Stimulated activated CD4-positive, alpha-beta T cell treated with anti-CD3 and anti-CD28 coated beads, Interleukin-4, amount 100 ng/mL, for 4 hours (primary cell): ENCODE results near the gene COQ3.
A peak's percentile ranks its signal among the peaks of the same experiment; 100 is the strongest.

ENCODE experiments used
- DNase-seq, 2 experiments: peaks; one replicate each; pipeline ENCODE4 v3.0.0-alpha.2; 2020

The COQ3 gene, protein sequence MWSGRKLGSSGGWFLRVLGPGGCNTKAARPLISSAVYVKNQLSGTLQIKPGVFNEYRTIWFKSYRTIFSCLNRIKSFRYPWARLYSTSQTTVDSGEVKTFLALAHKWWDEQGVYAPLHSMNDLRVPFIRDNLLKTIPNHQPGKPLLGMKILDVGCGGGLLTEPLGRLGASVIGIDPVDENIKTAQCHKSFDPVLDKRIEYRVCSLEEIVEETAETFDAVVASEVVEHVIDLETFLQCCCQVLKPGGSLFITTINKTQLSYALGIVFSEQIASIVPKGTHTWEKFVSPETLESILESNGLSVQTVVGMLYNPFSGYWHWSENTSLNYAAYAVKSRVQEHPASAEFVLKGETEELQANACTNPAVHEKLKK

GRCh38 chr6:99393698-99394531 is at the start of gene COQ3:
Gene COQ3 (minus strand): TSS chr6:99394195. CDS start chr6:99394179, 16 bp downstream.
- DNase-seq, result peak; percentile 50 to 62

DNA sequence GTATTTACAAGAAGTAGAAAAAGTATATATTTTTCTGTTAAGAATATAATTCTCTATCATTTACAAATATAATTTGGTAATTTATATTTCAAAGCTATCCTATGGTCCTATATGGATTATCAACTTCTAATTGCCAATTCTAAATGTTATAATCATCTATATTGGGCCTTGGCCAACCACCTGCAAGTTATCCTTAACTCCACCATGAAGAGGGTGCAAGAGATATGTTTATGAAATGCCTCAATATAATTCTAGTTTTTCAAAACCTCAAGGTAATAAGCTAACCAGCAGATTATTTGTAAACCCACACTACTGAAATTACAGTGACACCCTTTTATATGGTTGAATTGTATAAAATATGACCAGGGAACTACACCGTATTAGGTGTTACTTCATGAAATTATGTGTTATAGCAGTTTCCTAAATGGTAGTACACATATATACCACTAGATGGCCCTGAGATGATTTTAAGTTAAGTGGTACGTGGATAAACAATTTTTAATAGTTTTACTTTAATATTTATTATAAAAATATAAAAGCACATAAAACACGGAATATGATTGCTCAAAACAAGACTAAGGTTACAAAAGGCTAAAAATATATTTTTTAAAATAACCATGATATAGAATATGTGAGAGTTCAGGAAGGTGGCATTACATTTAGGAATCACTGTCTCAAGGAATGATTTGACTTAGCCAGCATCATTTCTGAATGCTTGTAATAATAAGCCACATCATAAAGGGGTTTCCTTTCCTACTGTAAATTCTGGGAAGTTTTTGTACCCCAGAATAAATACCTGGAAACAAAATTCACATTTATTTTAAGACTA is 40.9 kb upstream of the COQ3 start:
- DNase-seq, result no peak

DNA sequence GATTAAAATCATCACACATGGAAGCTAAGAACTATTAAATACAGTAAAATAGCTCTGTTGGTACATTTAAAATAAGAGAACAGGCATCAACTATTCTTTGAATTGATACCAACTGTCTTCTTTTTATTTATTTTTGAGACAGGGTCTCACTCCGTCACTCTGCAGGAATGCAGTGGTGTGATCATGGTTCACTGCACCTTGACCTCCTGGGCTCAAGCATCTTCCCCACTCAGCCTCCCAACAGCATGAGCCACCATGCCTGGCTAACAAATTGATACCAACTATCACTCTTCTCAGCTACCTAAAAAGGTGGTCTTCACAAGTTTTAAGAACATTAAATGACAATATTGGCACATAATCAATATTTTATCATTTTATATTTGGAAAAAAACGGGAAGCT is 38.9 kb upstream of the COQ3 start:
- no peak for DNase-seq

- DNase-seq, result no peak
Observed at GRCh38 chr6:99431901-99432300, 37.9 kb upstream of the COQ3 start.

DNA sequence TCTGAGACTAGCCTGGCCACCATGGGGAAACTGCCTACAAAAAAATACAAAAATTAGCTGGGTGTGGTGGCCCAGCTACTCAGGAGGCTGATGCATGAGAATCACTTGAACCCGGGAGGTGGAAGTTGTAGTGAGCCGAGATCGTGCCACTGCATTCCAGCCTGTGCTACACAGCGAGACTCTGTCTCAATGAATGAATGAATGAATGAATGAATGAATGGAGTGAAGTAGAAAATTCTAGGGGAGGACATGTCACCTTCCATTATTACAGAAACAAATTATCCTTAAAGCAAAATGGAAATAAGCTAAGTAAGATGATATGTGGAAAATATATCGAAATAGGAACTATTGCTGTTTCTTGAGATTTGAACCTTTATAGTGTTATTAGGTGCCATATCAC is 34.0 kb upstream of the COQ3 start:
- no peak for DNase-seq

- DNase-seq, result no peak
Observed at GRCh38 chr6:99426451-99426757, 32.4 kb upstream of the COQ3 start.

GRCh38 chr6:99425647-99426450 is 31.9 kb upstream of the COQ3 start:
- peak; percentile 53 to 56 for DNase-seq

DNA sequence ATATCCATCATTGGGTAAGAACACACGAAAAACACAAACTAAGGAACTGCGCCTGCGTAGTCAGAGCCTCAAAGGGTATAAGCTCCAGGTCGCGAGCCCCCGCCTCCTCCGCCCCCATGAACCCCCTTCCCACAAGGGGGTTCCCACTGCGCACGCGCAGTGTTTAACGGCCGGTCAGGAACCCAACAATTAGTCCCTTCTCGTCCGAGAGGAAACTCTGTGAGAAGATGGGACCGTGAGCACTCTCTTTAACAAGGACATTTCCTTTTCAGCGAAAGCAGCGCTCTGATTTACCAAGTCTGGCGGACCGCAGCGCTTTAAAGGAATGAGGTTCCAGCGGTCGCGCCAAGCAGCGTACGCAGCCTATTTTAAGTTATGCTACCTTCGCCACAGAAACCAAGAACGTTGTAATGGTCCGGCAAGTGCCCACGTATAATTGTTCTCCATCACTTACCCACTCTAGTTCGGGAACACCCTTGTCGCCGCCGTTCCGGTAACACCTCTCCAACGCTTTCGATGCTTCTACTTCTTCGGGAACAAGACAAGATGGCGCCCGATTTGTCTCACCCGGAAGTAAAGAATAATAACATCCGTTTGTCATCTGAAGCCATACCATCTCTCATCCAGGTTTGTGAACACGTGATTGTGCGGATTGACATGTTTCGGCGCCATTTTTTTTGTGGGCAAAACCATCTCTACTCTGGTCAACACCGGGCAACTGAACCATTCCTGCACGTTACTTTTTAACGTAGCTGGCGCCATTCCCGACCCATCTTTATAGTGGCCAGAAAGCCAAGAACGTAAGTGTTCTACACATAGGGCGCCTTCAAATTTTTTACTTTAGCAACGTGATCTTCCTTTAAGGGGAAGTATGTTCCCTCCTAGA is 31.0 kb upstream of the COQ3 start, which contains the start of gene PNISR:
Gene PNISR, minus strand, starts transcription at position 548 of the 886 bp plus-strand sequence. CDS start 10,649 bp downstream, outside the sequence.
- peak; percentile 76 to 87 for DNase-seq

- DNase-seq, result no peak
Observed at GRCh38 chr6:99424022-99424421, 30.0 kb upstream of the COQ3 start.

DNA sequence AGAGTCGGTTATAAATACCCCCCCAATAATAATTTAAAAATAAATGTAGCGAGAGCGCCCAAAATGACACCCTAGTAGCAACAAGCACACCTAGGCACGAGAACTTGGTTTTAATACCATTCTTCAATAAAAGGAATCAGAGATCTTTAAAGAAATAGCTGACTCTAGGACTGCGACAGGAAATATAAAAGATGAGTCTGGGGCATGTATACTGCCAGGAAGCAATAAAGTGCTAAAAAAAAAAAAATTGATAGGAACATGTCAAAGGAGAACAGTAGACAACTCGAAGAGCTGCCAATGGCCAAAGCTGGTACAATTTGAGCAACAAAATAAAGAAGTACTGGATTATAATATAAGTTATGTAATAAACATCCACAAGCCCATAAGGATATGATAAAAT is 28.9 kb upstream of the COQ3 start:
- DNase-seq, result no peak

DNA sequence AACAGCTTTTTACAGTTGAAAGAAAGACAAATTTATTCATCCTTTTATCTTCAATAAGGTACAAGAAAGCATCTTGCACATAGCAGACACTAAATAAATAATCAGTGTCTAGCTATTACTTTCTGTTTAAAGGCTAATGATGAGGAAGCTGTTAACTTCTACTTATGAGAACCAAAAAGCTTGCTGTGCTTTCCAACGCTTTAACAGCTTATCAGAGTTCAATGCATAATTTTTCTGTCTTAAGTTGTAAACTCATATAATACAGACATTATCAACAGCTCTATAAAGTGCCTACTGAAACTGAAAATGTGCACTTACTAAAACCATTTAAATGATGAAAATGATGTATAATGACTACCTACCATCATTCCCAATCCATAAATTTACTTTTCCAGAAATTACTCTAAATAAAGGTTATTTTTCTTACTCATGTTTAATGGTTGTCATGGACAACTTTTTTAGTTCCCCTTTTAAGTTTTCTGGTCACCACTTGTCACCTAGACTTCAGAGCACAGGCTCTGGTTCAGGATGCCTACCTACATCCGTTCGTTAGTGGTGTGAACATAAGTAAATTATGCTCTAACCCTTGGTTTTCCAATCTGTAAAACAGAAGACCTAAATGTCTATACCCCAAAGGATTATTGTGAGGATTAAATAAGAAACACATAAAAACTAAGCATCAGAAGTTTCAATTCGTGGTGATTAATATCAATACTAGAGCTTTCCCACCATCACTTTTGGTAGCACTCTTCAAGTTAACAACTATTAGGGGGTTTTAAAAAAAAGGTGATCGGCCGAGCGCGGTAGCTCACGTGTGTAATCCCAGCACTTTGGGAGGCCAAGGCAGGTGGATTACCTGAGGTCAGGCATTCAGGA is 23.1 kb upstream of the COQ3 start:
- DNase-seq, result no peak

DNA sequence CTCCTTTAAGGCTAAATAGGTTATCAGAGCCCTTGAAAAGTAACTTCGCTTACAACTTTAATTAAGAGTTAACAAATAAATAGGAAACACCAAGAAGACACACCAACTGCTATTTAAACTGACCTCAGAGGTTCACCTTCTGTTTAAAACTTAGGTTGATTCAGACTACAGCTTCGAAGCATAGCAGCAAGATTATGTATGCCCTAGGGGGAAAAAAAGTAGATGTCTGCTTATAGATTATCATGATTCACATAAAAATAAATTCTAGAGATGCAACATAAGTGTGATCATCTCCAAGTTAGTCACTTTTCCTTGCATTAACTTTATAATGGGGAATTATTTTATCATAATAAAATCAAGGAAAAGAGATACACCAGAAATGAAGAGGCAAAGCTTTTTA is 22.2 kb upstream of the COQ3 start:
- DNase-seq, result no peak

DNA sequence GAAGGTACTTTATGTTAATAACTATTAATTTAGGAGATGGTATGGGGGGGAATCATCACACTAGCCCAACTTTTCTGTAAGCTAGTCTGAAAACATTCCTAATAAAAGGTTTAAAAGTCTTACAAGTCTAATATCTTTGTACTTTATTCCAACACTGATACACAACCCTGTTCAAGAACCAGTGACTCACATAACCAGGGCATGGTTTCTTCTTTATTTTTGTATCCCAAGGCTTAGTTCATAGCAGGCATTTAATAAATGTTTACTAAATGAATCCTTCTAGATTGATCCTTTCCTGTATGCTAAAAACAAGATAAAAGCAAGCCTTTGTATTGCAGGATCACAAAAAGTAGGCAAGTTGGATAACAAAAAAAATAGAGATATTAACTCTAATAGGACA is 21.5 kb upstream of the COQ3 start:
- DNase-seq, result no peak

DNA sequence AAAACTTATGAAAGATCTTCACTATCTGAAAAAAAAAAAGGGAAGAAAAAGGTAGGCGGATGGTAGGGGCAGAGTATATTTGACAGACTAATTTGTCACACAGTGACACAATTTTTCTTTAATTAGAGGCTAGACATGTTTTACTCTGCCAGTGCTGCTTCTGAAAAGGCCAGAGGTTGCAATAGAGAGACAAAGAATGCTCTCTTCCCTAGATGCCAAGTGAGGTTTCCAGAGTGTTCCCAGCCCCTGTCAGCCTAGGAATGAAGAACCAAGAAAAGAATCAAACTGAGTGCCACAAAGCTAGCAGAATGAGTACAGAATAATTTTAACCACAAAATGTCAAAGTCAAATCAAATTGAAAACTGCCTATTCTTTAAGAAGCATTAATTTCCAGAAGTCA is 18.1 kb upstream of the COQ3 start:
- DNase-seq, result no peak

DNA sequence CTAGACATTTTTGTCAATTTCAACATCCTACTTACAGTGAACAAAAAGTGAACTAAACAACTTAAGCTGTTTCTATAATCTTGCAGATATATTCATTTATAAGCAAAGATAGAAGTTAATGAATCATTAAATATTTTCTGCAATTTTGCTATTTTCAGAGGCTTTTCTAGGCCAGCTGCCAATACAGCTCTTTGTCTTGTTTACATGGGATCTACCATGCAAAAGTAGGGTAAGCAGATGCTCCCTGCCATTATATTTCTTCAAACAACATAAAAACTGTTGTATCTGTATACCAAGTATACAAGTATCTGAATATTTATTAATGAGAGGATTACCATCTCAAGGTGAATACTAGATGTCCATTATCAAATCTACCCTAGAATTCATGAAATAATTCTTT is 15.7 kb upstream of the COQ3 start:
- DNase-seq, result no peak

- DNase-seq, result no peak
Observed at GRCh38 chr6:99407076-99407475, 13.1 kb upstream of the COQ3 start.

- DNase-seq, result no peak
Observed at GRCh38 chr6:99402448-99402847, 8.5 kb upstream of the COQ3 start.

GRCh38 chr6:99397287-99397686 is 3.3 kb upstream of the COQ3 start:
- no peak for DNase-seq

GRCh38 chr6:99393366-99393697 is 663 bp downstream of the COQ3 start:
- DNase-seq, result no peak

DNA sequence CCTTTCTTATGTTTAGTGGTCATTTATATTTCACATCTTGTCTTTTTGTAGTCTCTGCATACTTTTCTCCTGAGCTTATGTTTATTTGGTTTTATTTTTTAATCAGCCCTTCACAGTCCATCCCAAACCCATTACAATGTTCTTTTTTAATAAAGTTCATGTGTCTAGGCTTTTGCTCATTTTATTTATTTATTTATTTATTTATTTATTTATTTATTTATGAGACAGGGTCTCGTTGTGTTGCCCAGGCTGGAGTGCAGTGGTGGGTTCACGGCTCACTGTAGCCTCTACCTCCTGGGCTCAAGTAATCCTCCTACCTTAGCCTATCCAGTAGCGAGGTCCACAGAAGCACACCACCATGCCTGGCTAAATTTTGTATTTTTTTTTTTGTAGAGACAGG is 3.1 kb downstream of the COQ3 start:
- DNase-seq, result no peak

DNA sequence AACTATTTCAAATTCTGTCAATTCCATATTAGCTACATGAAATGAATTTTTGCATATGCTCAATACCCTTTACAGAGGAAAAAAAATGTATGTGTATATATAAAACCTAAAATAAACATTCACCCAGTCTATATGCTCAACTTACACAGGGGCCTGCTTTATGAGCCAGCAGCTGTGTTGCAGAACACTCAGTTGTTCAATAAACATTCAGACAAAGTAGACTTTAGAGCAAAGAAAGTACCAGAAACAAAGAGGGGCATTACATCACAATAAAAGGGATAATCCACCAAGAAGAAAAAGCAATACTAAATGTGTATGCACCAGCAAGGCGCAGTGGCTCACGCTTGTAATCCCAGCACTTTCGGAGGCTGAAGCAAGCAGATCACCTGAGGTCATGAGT is 9.5 kb downstream of the COQ3 start:
- DNase-seq, result no peak
